T-helper 17 cell (primary cell): ENCODE data around the gene RBPMS2. TPM values are rescaled to one million over a fixed set of nuclear protein-coding genes. Genes with fewer than 3 reads are reported as not detected.

Experiments
- ATAC-seq: fragments of 150-1000 bp; cut with Tn5 transposase; 2 replicates; pipeline ENCODE4 v1.10.0; 2021; ENCODE audit warnings: mild to moderate bottlenecking, moderate library complexity
- DNase-seq, 3 donors: peaks; one replicate each; pipeline versions ENCODE4 v3.0.0 to v3.0.0-alpha.2; 2020 to 2021
- H3K9me3 ChIP-seq: one replicate; pipeline ENCODE4 v1.7.0; 2013; ENCODE audit warnings: low read length, mild to moderate bottlenecking; ENCODE audit not compliant: control insufficient read depth, poor library complexity, severe bottlenecking
- H3K27ac Mint-ChIP-seq: one replicate; pipeline ENCODE4 v1.8.0; 2022; ENCODE audit warnings: mild to moderate bottlenecking, moderate library complexity, mixed read lengths
- H3K27me3 Mint-ChIP-seq: one replicate; pipeline ENCODE4 v1.8.0; 2022; ENCODE audit warnings: mixed read lengths
- H3K36me3 Mint-ChIP-seq: one replicate; pipeline ENCODE4 v1.8.0; 2022; ENCODE audit warnings: low read depth, mixed read lengths
- H3K4me1 Mint-ChIP-seq: one replicate; pipeline ENCODE4 v1.8.0; 2022; ENCODE audit warnings: mild to moderate bottlenecking, mixed read lengths
- H3K4me3 Mint-ChIP-seq: one replicate; pipeline ENCODE4 v1.8.0; 2022; ENCODE audit warnings: mild to moderate bottlenecking, moderate library complexity, mixed read lengths
- total RNA-seq, 4 donors: library from RNA in 2 of 4; stranded (reverse) in 2 of 4; gene quantifications; one replicate each; pipeline ENCODE4 v1.2.3 and lab custom pipeline; 2022 to 2026

The RBPMS2 gene
- total RNA-seq, 2 donors from 2014 or later: 0.52 to 1.1 TPM

- Mint-ChIP-seq H3K36me3 (no peaks in the 10 kb centered on the region), H3K27ac (no peak overlapping the region), H3K27me3 (no peaks in the 10 kb centered on the region), H3K4me1 (peaks cover 5% of the 10 kb centered on the region), H3K4me3 (no peak overlapping the region)
- DNase-seq: no peak
- no peak for ATAC-seq
- H3K9me3 ChIP-seq: no peaks in the 10 kb centered on the region
Observed at GRCh38 chr15:64717130-64717529, 58.3 kb downstream of the RBPMS2 start.

- no peak for DNase-seq
- no peaks in the 10 kb centered on the region for H3K36me3 Mint-ChIP-seq
- no peak overlapping the region for H3K27ac Mint-ChIP-seq
- no peaks in the 10 kb centered on the region for H3K27me3 Mint-ChIP-seq
- H3K4me3 Mint-ChIP-seq: no peak overlapping the region
- no peak for ATAC-seq
- peaks cover 5% of the 10 kb centered on the region for H3K4me1 Mint-ChIP-seq
- no peaks in the 10 kb centered on the region for H3K9me3 ChIP-seq
Observed at GRCh38 chr15:64716452-64716851, 58.9 kb downstream of the RBPMS2 start.

GRCh38 chr15:64713592-64713991, 61.8 kb downstream of the RBPMS2 start:
- peaks cover 2% of the 10 kb centered on the region for H3K36me3 Mint-ChIP-seq
- ATAC-seq (no peak), DNase-seq (no peak)
- H3K4me1 Mint-ChIP-seq: peaks cover 10% of the 10 kb centered on the region
- no peaks in the 10 kb centered on the region for H3K27me3 Mint-ChIP-seq
- no peak overlapping the region for H3K4me3 Mint-ChIP-seq
- H3K27ac Mint-ChIP-seq: no peak overlapping the region
- no peaks in the 10 kb centered on the region for H3K9me3 ChIP-seq

GRCh38 chr15:64712353-64712752, 63.0 kb downstream of the RBPMS2 start:
- no peaks in the 10 kb centered on the region for H3K9me3 ChIP-seq
- Mint-ChIP-seq H3K36me3 (peaks cover 2% of the 10 kb centered on the region), H3K27me3 (no peaks in the 10 kb centered on the region), H3K27ac (no peak overlapping the region), H3K4me1 (peaks cover 8% of the 10 kb centered on the region), H3K4me3 (no peak overlapping the region)
- no peak for DNase-seq
- no peak for ATAC-seq

GRCh38 chr15:64710676-64711428, 64.5 kb downstream of the RBPMS2 start:
- Mint-ChIP-seq H3K4me3 (no peak overlapping the region), H3K36me3 (peaks cover 2% of the 10 kb centered on the region), H3K4me1 (peaks cover 8% of the 10 kb centered on the region), H3K27ac (no peak overlapping the region), H3K27me3 (no peaks in the 10 kb centered on the region)
- DNase-seq: no peak
- H3K9me3 ChIP-seq: no peaks in the 10 kb centered on the region
- no peak for ATAC-seq

- peaks cover 30% of the 10 kb centered on the region for H3K4me1 Mint-ChIP-seq
- H3K27ac Mint-ChIP-seq: peak overlapping the region; percentile 61
- ATAC-seq (no peak), DNase-seq (no peak)
- H3K9me3 ChIP-seq: no peaks in the 10 kb centered on the region
- H3K27me3 Mint-ChIP-seq: no peaks in the 10 kb centered on the region
- peaks cover 2% of the 10 kb centered on the region for H3K36me3 Mint-ChIP-seq
- H3K4me3 Mint-ChIP-seq: peak overlapping the region; percentile 39
Observed at GRCh38 chr15:64706011-64706911, 69.1 kb downstream of the RBPMS2 start.

- Mint-ChIP-seq H3K4me1 (peaks cover 38% of the 10 kb centered on the region), H3K27me3 (no peaks in the 10 kb centered on the region), H3K27ac (no peak overlapping the region), H3K4me3 (no peak overlapping the region), H3K36me3 (peaks cover 3% of the 10 kb centered on the region)
- no peak for DNase-seq
- no peak for ATAC-seq
- H3K9me3 ChIP-seq: no peaks in the 10 kb centered on the region
Observed at GRCh38 chr15:64705006-64705405, 70.4 kb downstream of the RBPMS2 start.

- Mint-ChIP-seq H3K4me3 (peak overlapping the region; percentile 95), H3K27me3 (no peaks in the 10 kb centered on the region), H3K27ac (peak overlapping the region; percentile 92), H3K36me3 (peaks cover 3% of the 10 kb centered on the region), H3K4me1 (peaks cover 51% of the 10 kb centered on the region)
- ATAC-seq: peak; percentile 4
- DNase-seq: no peak
- H3K9me3 ChIP-seq: no peaks in the 10 kb centered on the region
Observed at GRCh38 chr15:64703632-64703959, 71.8 kb downstream of the RBPMS2 start.

GRCh38 chr15:64702816-64703631, 72.4 kb downstream of the RBPMS2 start:
- no peaks in the 10 kb centered on the region for H3K9me3 ChIP-seq
- H3K4me3 Mint-ChIP-seq: peak overlapping the region; percentile 95
- H3K27me3 Mint-ChIP-seq: no peaks in the 10 kb centered on the region
- ATAC-seq (peak; percentile 97), DNase-seq (peak; percentile 90 to 94 (median 93))
- H3K27ac Mint-ChIP-seq: peak overlapping the region; percentile 92
- H3K4me1 Mint-ChIP-seq: peaks cover 56% of the 10 kb centered on the region
- H3K36me3 Mint-ChIP-seq: peaks cover 3% of the 10 kb centered on the region

GRCh38 chr15:64701482-64702184, 73.8 kb downstream of the RBPMS2 start:
- DNase-seq (no peak), ATAC-seq (no peak)
- H3K9me3 ChIP-seq: no peaks in the 10 kb centered on the region
- Mint-ChIP-seq H3K4me3 (peak overlapping the region; percentile 95), H3K4me1 (peaks cover 61% of the 10 kb centered on the region), H3K27me3 (no peaks in the 10 kb centered on the region), H3K36me3 (peaks cover 3% of the 10 kb centered on the region), H3K27ac (peak overlapping the region; percentile 92)

GRCh38 chr15:64701051-64701450, 74.3 kb downstream of the RBPMS2 start:
- ATAC-seq: no peak
- H3K9me3 ChIP-seq: no peaks in the 10 kb centered on the region
- H3K4me3 Mint-ChIP-seq: peak overlapping the region; percentile 95
- H3K27ac Mint-ChIP-seq: peak overlapping the region; percentile 92
- H3K27me3 Mint-ChIP-seq: no peaks in the 10 kb centered on the region
- H3K36me3 Mint-ChIP-seq: peaks cover 3% of the 10 kb centered on the region
- DNase-seq: no peak
- H3K4me1 Mint-ChIP-seq: peaks cover 60% of the 10 kb centered on the region

- H3K9me3 ChIP-seq: no peaks in the 10 kb centered on the region
- DNase-seq (no peak), ATAC-seq (no peak)
- Mint-ChIP-seq H3K36me3 (peaks cover 3% of the 10 kb centered on the region), H3K27ac (peak overlapping the region; percentile 92), H3K27me3 (no peaks in the 10 kb centered on the region), H3K4me1 (peaks cover 61% of the 10 kb centered on the region), H3K4me3 (peak overlapping the region; percentile 95)
Observed at GRCh38 chr15:64699751-64700388, 75.5 kb downstream of the RBPMS2 start.
